ENCODE data around the gene RAB11FIP4. TPM values are rescaled to one million over a fixed set of nuclear protein-coding genes. Genes with fewer than 3 reads are reported as not detected.

RAB11FIP4 gene
- total and polyA plus RNA-seq, 2 donors (not counting 3 experiments of a cell fraction or from before 2014, with no cell fraction given): 0.08 to 0.38 TPM

GRCh38 chr17:31349454-31349853 is 42.0 kb upstream of the RAB11FIP4 start:
- Histone ChIP-seq H4K20me1 (replicated peaks; ENCODE audit: control insufficient read depth, extremely low read depth, insufficient read depth, low read length) (no peaks in the 10 kb centered on the region), H3K36me3 (ENCODE audit: control insufficient read depth in 2 of 2, extremely low read depth in 1 of 2, insufficient read depth in 2 of 2, low read length in 2 of 2) (peaks cover 0 to 2% of the 10 kb centered on the region in 2 experiments), H2AFZ (ENCODE audit: low read depth, low read length) (no peak overlapping the region), H3K9me1 (replicated peaks; ENCODE audit: control insufficient read depth, extremely low read depth, insufficient read depth, low read length) (no peaks in the 10 kb centered on the region), H3K27ac (ENCODE audit: insufficient read depth, low read depth, low read length) (no peak overlapping the region), H3K9me3 (replicated peaks; ENCODE audit: control insufficient read depth, insufficient read depth, low read length) (no peaks in the 10 kb centered on the region), H3K9ac (replicated peaks; ENCODE audit: extremely low read depth, insufficient read depth, low read length) (no peak overlapping the region), H3K27me3 (ENCODE audit: control insufficient read depth in 2 of 2, insufficient read depth in 2 of 2, low read length in 2 of 2) (no peaks in the 10 kb centered on the region), H3K4me2 (ENCODE audit: insufficient read depth, low read length) (no peak overlapping the region), H3K4me3 (replicated peaks in 1 of 3; ENCODE audit: insufficient read depth in 1 of 3, low read depth in 1 of 3, low read length in 3 of 3) (no peak overlapping the region), H3K4me1 (ENCODE audit: control insufficient read depth, extremely low read depth, insufficient read depth, low read length) (no peaks in the 10 kb centered on the region), H3K79me2 (ENCODE audit: control insufficient read depth, insufficient read depth, low read length) (no peaks in the 10 kb centered on the region)
- DNase-seq (ENCODE audit: low read depth, low spot score) (no peak), FAIRE-seq (no peak)
- no TSS peak for BruUV-seq (replicated peaks)
- intact Hi-C loops (cut with micrococcal nuclease): no loop called here
- no peak for TF ChIP-seq POLR2A (IDR thresholded peaks at IDR 0.05; ENCODE audit: low read depth, low read length)
- no peak for TF ChIP-seq MAX (IDR thresholded peaks at IDR 0.05; ENCODE audit: insufficient read depth, insufficient read length)
- TF ChIP-seq EZH2 (IDR thresholded peaks at IDR 0.05; ENCODE audit: borderline replicate concordance, low read depth, low read length, severe bottlenecking): no peak
- no peak for TF ChIP-seq CTCF (IDR thresholded peaks at IDR 0.05; ENCODE audit: extremely low read depth in 1 of 2, insufficient read depth in 1 of 2, low read depth in 1 of 2, low read length in 2 of 2)
- TF ChIP-seq GATA2 (IDR thresholded peaks at IDR 0.05; ENCODE audit: insufficient read depth, insufficient read length, low read depth, low read length): no peak
- no peak for TF ChIP-seq POLR2AphosphoS5 (IDR thresholded peaks at IDR 0.05; ENCODE audit: insufficient read depth, low read depth, low read length)
- TF ChIP-seq MYC (IDR thresholded peaks at IDR 0.05; ENCODE audit: low read depth, low read length): no peak
- ChIA-PET CTCF (interaction anchor here (0.6 to 1.0 kb wide), 2 partner anchors 37 to 40 kb away, joined by 3 to 4 read pairs; no protein-coding TSS in a partner anchor), POLR2A (no interaction called here)
- dilution Hi-C loops (cut with MboI; ENCODE audit: extremely low pct_ligation_motif_present, low sequenced_read_pairs): no loop called here
